Stimulated activated CD4-positive, alpha-beta T cell treated with anti-CD3 and anti-CD28 coated beads, Interleukin-2, amount 100 ng/mL, for 24 hours (primary cell): ENCODE results near the gene DHX34.

ENCODE experiments used
- DNase-seq, 2 donors: peaks; one replicate each; pipeline ENCODE4 v3.0.0-alpha.2; 2020

Gene DHX34

DNA sequence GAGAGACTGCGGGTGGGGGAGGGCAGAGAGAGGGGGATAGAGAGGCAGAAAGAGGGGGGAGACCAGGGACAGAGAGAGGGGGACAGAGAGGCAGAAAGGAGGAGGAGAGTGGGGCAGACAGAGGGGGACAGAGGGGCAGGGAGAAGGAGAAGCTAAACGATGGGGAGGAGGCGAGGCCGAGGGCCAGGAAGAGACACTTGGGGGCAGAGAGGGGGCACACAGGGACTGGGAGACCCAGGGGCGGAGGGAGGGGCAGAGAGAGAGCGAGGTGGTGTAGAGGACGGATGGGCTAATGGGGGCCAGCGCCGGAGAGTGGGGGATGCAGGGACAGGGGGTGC lies 69.5 kb downstream of the DHX34 start:
- no peak for DNase-seq

DNA sequence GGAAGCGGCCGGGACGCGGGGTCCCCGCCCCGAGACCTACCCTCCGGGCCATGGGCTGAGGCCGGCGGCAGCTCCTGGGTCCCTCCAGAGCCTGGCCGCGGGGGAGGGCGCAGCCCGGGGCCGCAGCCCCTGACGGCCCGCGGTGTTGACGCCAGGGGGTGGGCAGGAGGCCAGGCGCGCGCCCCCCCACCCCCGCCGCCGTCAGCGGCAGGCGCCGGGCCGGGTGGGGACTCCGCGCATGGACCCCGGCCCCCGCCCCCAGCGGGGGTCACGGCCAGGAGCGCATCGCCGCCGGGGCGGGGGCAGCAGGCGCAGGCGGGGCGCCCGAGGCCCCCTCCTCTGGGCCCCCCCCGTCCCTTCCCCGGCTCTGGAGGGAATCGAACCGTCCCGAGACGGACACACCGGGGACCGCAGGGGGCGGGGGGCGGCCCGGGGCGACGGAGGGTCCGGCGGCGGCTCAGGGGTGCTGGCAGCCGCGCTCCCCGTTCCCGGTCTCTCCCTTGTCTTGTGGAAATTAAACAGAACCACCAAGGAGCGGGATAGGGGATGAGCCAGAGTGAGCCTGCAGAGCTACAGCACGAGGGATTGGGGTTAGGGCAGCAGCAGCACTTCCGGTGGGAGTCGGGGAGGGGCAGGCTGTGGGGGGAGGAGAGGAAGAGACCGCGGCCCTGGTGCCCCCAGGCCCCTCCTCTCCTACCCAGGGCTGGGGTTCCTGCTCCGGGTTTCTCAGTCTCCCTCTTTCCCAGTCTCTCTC lies 70.1 kb downstream of the DHX34 start, which contains the start of gene MEIS3:
Gene MEIS3, minus strand, starts transcription at position 498 of the 754 bp plus-strand sequence. Its CDS starts 446 bp downstream, at position 52.
- DNase-seq, result no peak

DNA sequence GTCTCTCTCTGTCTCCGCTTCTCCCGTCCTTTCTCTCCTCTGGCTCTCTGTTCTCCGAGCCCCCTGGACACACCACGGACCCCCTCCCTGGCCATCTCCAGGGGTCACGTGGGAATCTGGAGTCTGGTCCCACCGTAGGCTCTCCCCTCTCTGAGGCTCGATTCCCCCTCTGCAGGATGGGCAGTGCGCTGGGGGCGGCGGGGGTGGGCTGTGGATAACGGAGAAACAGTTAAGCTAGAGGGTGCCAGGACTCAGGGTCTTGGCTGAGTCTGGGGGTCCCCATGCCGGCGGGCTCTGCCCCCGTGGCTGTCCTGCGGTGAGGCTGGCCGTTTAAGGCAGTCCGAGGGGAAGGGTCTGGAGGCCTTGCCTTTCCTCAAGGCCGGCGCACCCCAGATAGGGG lies 70.7 kb downstream of the DHX34 start:
- DNase-seq, result no peak

DNA sequence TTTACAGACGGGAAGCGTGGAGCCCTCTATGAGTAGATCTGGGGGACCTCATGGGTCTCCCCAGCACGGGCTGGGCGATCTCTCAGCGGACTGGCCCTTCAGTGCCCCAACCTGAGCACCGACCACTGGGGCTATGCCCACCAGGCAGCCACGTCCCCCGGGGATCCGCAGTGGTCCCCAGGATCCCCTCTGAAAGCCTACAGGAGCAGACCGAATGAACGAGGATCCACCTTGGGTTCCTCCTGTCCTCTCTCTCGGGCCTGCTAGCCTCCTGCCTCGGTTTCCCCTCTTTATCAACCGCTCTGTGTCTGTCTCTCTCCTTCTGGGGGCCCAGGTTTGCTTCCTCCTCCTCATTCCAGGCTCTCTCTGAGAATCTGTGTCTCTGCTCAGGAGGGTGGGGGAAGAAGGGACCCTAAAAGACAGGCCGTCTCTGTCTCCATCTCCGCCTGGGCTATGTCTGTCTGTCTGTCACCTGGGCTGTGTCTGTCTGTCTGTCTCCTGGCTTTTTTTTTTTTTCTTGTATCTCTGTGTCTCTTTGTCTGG lies 72.2 kb downstream of the DHX34 start:
- no peak for DNase-seq

DNA sequence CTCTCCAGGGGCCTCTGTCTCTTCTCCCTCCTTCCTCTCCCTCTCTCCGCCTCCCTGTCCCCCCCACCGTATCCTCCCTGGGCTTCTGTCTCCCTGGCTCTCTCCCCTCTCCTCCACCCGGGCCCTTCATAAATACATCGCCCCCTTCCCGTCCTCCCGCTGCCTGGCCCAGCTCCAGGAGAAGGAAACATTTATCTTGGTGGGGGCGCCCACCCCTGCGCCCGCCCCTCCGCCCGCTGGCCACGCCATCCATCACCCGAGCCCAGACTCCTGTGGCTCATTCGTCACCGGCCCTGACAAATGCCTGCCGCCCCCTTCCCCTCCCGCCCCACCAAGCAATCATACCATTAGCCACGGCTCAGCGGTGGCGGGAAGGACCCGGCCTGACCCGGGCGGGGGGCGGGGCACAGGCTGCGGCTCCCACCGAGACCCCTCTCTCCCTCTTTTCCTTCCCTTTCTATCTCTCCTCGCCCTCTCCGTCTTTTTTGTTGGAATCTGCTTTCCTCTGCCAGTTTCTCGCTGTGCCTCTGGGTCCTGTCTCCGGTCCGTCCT lies 72.8 kb downstream of the DHX34 start:
- no peak for DNase-seq

DNA sequence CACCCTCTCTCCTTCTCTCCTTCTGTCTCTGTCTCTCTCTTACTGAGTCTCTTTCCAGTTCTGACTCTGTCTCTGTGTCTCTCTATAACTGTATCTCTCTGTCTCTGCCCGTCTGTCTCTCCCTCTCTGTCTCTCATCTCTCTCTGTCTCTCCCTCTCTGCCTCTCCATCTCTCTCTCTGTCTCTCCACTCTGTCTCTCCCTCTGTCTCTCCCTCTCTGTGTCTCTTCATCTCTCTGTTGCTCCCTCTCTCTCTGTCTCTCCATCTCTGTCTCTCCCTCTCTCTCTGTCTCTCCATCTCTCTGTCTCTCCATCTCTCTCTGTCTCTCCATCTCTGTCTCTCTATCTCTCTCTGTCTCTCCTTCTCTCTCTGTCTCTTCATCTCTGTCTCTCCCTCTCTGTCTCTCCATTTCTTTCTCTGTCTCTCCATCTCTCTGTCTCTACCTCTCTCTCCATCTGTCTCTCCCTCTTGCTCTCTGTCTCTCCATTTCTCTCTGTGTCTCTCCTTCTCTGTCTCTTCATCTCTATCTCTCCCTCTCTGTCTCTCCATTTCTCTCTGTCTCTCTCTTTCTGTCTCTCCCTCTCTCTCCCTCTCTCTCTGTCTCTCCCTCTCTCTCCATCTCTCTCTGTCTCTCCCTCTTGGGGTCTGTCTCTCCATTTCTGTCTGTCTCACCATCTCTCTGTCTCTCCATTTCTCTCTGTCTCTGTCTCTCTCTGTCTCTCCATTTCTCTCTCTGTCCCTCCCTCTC lies 73.5 kb downstream of the DHX34 start:
- no peak for DNase-seq

DNA sequence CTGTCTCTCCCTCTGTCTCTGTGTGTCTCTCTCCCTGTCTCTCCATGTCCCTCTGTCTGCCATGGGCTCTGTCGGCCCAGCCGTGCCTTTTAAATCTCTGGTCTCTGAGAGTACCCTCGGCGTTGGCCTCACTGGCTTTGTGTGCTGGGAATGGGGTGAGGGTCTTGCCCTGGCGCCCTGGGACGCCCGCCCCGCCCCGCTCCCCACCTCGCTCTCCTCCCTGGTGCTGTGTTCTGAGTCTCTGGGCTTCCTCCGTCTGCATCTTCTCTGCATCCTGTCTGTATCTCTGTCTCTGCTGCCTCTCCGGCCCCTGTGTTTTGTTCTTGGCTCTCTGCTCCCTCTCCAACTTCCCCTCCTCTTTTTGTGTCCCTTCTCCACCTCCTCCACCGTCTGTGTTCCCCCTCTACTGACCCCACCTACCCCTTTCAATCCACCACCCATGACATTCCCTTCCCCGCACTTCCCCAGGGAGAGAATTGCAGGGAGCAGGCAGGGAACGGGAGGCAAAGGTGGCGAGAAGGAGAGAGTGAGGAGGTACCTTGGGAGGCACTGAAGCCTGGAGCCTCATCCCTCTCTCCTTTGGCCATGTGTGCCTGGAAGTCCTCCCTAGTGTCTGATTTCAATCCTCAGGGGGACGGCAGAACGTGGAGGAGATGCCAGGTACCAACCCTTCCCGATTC lies 74.2 kb downstream of the DHX34 start:
- no peak for DNase-seq

DNA sequence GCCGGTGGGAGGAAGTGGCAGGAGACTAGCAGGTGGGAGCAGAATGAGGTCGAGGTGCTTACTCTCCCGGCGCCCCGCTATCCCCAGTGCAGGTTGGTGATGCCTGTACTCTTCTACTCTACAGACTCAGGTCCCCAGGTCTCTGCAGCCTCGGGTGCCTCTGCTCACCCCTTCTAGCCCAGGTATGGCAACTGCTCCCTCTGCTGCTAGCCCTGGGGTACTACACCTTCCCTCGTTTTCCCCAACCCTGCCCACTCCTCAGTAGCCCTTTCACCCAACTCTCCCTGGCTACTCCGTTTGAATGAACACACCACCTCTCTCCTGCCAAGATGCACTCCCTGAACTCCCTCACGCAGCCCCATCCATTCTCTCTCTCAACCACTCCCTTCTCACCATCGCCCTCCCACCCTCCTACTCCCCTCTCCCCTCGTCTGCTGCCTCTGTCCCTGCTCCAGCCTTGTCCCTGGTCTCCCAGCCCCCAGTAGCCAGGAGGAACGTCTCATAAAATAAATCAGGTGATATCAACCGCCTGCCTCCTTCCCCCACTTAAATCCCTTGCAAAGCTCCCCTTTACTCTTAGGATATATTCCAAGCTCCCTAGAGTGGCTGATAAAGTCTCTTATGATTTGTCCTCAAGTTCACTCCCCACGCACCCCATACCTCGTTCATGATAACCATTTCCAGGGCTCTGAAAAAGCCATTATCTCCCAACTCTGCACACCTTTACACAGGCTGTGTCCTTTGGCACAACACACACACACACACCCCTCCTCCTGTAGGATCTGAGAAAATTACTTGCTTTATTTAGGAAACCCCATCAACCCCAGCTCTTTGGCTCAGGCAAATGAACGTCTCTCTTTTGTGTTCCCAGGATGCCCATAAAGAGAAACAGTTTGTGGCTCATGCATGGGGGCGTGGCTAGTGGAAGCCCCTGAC lies 78.4 kb downstream of the DHX34 start:
- peak; percentile 77 to 80 for DNase-seq

DNA sequence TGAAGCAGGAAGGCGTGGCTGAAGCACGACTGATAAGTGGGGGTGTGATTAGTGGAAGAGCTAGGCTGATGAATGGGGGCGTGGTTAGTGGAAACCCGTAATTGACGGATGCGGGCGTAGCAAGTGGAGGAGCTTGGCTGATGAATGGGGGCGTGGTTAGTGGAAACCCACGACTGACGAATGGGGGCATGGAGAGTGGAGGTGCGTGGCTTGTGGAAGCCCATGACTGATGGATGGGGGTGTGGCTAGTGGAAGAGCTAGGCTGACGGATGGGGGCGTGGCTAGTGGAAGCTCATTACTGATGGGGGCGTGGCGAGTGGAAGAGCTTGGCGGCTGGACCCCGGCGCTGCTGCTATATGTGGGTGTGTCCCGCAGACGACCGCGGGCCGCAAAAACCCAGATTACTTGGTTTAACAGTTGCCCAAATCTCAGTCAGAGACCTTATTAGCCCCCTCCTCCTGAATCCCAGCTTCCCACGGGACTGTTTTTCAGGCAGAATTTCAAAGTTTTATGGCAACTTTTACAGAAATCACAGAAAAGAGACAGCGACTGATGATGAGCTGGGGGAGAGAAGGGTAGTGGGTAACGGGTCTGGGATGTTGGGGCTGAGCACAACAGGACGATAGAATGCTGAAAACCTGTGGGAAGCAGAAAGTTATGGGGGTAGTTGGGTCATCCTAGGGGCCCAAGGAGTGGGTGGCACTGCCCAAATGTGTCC lies 79.2 kb downstream of the DHX34 start:
- DNase-seq, result peak; percentile 85 to 88

DNA sequence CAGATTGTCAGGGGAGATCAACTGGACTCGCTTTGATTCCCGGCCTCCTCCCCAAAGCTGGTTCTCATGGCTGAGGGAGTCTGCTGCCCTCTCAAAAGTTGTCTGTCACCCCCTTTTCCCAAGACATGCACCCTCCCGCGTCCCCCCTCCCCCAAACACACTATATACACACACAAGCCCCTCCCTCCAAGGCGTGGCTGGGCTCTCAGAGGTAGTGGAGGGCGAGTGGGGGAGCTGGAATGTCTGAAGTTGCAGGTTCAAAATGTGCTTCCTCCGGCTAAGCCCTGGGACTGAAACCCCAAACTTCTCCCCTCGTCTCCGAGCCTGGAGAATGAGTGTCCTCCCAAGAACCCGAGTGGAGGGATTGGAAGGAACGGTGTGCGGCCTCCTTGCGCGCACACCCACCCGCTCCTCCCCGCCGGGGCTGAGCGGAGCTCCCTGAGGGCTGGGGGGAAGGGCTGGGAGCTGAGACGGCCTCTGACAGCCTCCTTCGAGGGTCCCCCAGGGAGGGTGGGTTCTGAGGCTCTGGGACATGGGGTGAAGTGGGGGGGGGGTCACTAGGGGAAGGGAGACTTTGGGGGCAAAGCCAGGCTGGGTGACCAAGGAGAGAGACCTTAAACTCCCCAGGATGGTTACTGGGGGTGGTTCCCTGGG lies 80.2 kb downstream of the DHX34 start:
- DNase-seq, result no peak

DNA sequence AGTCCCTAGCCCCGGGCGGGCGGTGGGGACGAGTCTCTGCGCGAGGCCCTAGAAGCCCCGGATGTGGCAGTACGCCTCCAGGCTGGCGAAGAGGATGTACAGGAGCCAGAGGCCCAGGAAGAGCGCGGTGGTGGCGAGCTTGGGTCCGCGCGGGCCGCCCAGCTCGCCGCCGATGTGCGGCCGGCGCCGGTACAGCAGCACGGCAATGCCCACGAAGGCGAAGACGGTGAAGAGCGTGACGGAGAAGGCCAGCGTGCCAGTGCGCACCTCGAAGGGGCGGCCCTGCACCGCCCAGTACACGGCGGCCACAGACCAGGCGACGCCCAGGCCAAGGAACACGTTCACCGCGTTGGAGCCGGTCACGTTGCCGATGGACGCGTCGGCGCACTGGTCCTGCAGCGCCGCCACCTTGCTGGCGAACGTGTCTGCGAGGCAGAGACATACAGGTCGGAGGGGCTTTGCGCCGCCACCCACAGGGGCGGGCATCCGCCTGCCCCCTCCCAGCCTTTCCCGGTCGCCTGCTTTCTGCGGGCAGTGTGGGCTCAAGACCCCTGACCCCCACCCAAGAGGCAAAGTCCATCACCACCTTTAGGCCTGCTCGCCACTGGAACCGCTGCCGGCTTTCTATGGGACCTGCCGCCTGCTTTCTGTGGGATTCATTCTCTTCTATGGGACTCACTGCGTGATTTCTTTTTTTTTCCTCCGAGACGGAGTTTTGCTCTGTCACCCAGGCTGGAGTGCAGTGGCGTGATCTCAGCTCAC lies 81.1 kb downstream of the DHX34 start:
- peak in 1 of 2 donors; percentile 40 for DNase-seq

DNA sequence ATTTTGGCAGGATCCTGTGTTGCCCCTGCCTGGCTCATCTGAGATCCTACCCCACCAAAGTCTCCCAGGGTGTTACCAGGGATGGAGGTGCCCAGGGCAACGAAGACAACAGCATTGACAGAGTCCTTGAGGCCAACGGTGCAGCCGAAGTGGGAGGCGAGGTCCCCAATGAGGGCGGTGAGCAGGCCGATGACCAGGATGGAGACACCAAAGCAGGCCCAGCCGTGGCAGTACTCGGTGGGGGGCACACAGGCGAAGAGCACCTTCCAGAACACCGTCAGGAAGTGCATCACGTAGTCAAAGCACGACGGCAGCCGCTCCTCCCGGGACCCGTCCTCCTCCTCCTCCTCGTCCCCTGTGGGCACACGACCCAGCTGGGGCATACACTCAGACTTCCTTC lies 83.0 kb downstream of the DHX34 start:
- no peak for DNase-seq
